ENCODE measurements around the gene UBQLN4.

- no peak for TF ChIP-seq CTCF (IDR thresholded peaks at IDR 0.05)
- TF ChIP-seq POLR2A (IDR thresholded peaks at IDR 0.05), result no peak
- TF ChIP-seq POLR2AphosphoS5 (IDR thresholded peaks at IDR 0.05), result no peak
Observed at GRCh38 chr1:156065212-156065611, 11.6 kb upstream of the UBQLN4 start.

Data from breast epithelium (tissue), 3 donors.